ENCODE data around the gene OR52B2.

DNA sequence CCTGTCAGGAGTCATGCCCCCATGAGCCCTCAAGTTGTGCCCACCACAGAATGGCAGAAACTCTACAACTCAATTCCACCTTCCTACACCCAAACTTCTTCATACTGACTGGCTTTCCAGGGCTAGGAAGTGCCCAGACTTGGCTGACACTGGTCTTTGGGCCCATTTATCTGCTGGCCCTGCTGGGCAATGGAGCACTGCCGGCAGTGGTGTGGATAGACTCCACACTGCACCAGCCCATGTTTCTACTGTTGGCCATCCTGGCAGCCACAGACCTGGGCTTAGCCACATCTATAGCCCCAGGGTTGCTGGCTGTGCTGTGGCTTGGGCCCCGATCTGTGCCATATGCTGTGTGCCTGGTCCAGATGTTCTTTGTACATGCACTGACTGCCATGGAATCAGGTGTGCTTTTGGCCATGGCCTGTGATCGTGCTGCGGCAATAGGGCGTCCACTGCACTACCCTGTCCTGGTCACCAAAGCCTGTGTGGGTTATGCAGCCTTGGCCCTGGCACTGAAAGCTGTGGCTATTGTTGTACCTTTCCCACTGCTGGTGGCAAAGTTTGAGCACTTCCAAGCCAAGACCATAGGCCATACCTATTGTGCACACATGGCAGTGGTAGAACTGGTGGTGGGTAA, 29.2 kb upstream of the OR52B2 start, which contains the start of gene OR52W1:
- TF ChIP-seq, protein P1, sequence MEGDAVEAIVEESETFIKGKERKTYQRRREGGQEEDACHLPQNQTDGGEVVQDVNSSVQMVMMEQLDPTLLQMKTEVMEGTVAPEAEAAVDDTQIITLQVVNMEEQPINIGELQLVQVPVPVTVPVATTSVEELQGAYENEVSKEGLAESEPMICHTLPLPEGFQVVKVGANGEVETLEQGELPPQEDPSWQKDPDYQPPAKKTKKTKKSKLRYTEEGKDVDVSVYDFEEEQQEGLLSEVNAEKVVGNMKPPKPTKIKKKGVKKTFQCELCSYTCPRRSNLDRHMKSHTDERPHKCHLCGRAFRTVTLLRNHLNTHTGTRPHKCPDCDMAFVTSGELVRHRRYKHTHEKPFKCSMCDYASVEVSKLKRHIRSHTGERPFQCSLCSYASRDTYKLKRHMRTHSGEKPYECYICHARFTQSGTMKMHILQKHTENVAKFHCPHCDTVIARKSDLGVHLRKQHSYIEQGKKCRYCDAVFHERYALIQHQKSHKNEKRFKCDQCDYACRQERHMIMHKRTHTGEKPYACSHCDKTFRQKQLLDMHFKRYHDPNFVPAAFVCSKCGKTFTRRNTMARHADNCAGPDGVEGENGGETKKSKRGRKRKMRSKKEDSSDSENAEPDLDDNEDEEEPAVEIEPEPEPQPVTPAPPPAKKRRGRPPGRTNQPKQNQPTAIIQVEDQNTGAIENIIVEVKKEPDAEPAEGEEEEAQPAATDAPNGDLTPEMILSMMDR (IDR thresholded peaks at IDR 0.05 in 4 of 5, conservative IDR thresholded peaks at IDR 0.05 in 1 of 5) = no peak
- no peak for TF ChIP-seq POLR2A (IDR thresholded peaks at IDR 0.05)
